ENCODE data around the gene ARFGEF3. TPM values are rescaled to one million over a fixed set of nuclear protein-coding genes. Genes with fewer than 3 reads are reported as not detected.
"Not testable (repeated sequence)": the region's sequence is repeated elsewhere in the genome, so short reads cannot be mapped to it uniquely, and the experiment has no call there.

Gene ARFGEF3
- total and polyA plus RNA-seq, 7 donors = 1.5 to 5.2 (median 3.5) TPM

GRCh38 chr6:138116661-138116999, 45.1 kb upstream of the ARFGEF3 start:
- Histone ChIP-seq H3K27ac (no peak overlapping the region), H3K27me3 (peaks cover 0 to 5% (median 0%) of the 10 kb centered on the region in 3 donors), H3K4me1 (peaks cover 0 to 4% (median 0%) of the 10 kb centered on the region in 4 donors), H3K9me3 (no peaks in the 10 kb centered on the region), H3K4me3 (no peak overlapping the region), H3K36me3 (no peaks in the 10 kb centered on the region)
- DNase-seq = no peak
- intact Hi-C loops (cut with DNase I) = loop anchor here (2.0 to 10.0 kb wide), 5 partner anchors 161 to 476 kb away; partner anchors contain the start of gene HEBP2
- TF ChIP-seq POLR2AphosphoS5 (IDR thresholded peaks at IDR 0.05) (no peak), EP300 (IDR thresholded peaks at IDR 0.05) (no peak), POLR2A (IDR thresholded peaks at IDR 0.05) (no peak), CTCF (IDR thresholded peaks at IDR 0.05) (no peak)
- 52 to 78% methylated on average over 3 of the region's 3 CpGs for WGBS, 2 donors

- peaks cover 0 to 4% (median 0%) of the 10 kb centered on the region in 4 donors for H3K4me1 ChIP-seq
- no peak for DNase-seq
- H3K36me3 ChIP-seq = no peaks in the 10 kb centered on the region
- TF ChIP-seq EP300 (IDR thresholded peaks at IDR 0.05) (no peak), CTCF (IDR thresholded peaks at IDR 0.05) (no peak), POLR2AphosphoS5 (IDR thresholded peaks at IDR 0.05) (no peak), POLR2A (IDR thresholded peaks at IDR 0.05) (no peak)
- H3K9me3 ChIP-seq = no peaks in the 10 kb centered on the region
- 89 to 90% methylated on average over 8 of the region's 8 CpGs for WGBS, 2 donors
- no peak overlapping the region for H3K27ac ChIP-seq
- no peak overlapping the region for H3K4me3 ChIP-seq
- peaks cover 0 to 5% (median 0%) of the 10 kb centered on the region in 3 donors for H3K27me3 ChIP-seq
- intact Hi-C loops (cut with DNase I) = loop anchor here (2.0 to 10.0 kb wide), 5 partner anchors 160 to 475 kb away; partner anchors contain the start of gene HEBP2
These were observed 44.3 kb upstream of the ARFGEF3 start for GRCh38 chr6:138117376-138117914.

- 83 to 91% methylated on average over 1 of the region's 1 CpG for WGBS, 2 donors
- H3K4me1 ChIP-seq, DNase-seq, H3K27me3 ChIP-seq, H3K4me3 ChIP-seq, H3K9me3 ChIP-seq, H3K36me3 ChIP-seq, H3K27ac ChIP-seq: not testable (repeated sequence)
- intact Hi-C loops (cut with DNase I) = loop anchor here (5.0 to 10.0 kb wide), 3 partner anchors 158 to 473 kb away; no protein-coding TSS in a partner anchor
These were observed 42.5 kb upstream of the ARFGEF3 start for GRCh38 chr6:138119229-138119628.

GRCh38 chr6:138119976-138120375, 41.8 kb upstream of the ARFGEF3 start:
- Histone ChIP-seq H3K4me1 (peaks cover 0 to 4% (median 0%) of the 10 kb centered on the region in 4 donors), H3K27me3 (peaks cover 0 to 5% (median 0%) of the 10 kb centered on the region in 3 donors), H3K27ac (no peak overlapping the region), H3K9me3 (no peaks in the 10 kb centered on the region), H3K4me3 (no peak overlapping the region), H3K36me3 (no peaks in the 10 kb centered on the region)
- no peak for DNase-seq
- intact Hi-C loops (cut with DNase I) = loop anchor here (5.0 to 10.0 kb wide), 3 partner anchors 157 to 472 kb away; no protein-coding TSS in a partner anchor
- TF ChIP-seq POLR2AphosphoS5 (IDR thresholded peaks at IDR 0.05) = no peak
- TF ChIP-seq CTCF (IDR thresholded peaks at IDR 0.05) = no peak
- TF ChIP-seq EP300 (IDR thresholded peaks at IDR 0.05) = no peak
- no peak for TF ChIP-seq POLR2A (IDR thresholded peaks at IDR 0.05)

- H3K4me1 ChIP-seq = no peaks in the 10 kb centered on the region
- H3K4me3 ChIP-seq = no peak overlapping the region
- no peaks in the 10 kb centered on the region for H3K36me3 ChIP-seq
- no peak for DNase-seq
- no peaks in the 10 kb centered on the region for H3K9me3 ChIP-seq
- TF ChIP-seq CTCF (IDR thresholded peaks at IDR 0.05) (no peak), POLR2A (IDR thresholded peaks at IDR 0.05) (no peak), EP300 (IDR thresholded peaks at IDR 0.05) (no peak), POLR2AphosphoS5 (IDR thresholded peaks at IDR 0.05) (no peak)
- intact Hi-C loops (cut with DNase I) = no loop called here
- H3K27ac ChIP-seq = no peak overlapping the region
- WGBS, 2 donors = 93 to 94% methylated on average over 4 of the region's 4 CpGs
- H3K27me3 ChIP-seq = no peaks in the 10 kb centered on the region
These were observed 37.6 kb upstream of the ARFGEF3 start for GRCh38 chr6:138124096-138124495.
